Esophagus muscularis mucosa (tissue), 4 donors: ENCODE results near the gene TLE2.

ENCODE experiments used
- EP300 ChIP-seq: sonication (generic); formaldehyde crosslinking; IDR thresholded peaks from one replicate; pipeline ENCODE4 v1.6.1; 2017; ENCODE audit warnings: antibody characterized with exemption
- POLR2A ChIP-seq: fragments of 450-650 bp; IDR thresholded peaks from one replicate; pipeline ENCODE4 v1.6.1; 2017; ENCODE audit warnings: antibody characterized with exemption, moderate library complexity, mild to moderate bottlenecking, low read depth
- POLR2AphosphoS5 ChIP-seq, 2 donors: sonication (generic); formaldehyde crosslinking; IDR thresholded peaks; one replicate each; pipeline ENCODE4 v1.6.1; 2017; ENCODE audit warnings: antibody characterized with exemption in 2 of 2
- TF ChIP-seq, protein P1 (sequence below), 3 experiments: fragments of 200-600 bp in 2 of 3; fragments of 450-650 bp in 1 of 3; sonication (generic) in 2 of 3; IDR thresholded peaks; one replicate each; pipeline ENCODE4 v1.5.1; 2017 to 2019; ENCODE audit warnings: antibody characterized with exemption in 3 of 3, mild to moderate bottlenecking in 2 of 3, moderate library complexity in 1 of 3

GRCh38 chr19:2978166-2978767 is 50.8 kb downstream of the TLE2 start:
- TF ChIP-seq, protein P1, sequence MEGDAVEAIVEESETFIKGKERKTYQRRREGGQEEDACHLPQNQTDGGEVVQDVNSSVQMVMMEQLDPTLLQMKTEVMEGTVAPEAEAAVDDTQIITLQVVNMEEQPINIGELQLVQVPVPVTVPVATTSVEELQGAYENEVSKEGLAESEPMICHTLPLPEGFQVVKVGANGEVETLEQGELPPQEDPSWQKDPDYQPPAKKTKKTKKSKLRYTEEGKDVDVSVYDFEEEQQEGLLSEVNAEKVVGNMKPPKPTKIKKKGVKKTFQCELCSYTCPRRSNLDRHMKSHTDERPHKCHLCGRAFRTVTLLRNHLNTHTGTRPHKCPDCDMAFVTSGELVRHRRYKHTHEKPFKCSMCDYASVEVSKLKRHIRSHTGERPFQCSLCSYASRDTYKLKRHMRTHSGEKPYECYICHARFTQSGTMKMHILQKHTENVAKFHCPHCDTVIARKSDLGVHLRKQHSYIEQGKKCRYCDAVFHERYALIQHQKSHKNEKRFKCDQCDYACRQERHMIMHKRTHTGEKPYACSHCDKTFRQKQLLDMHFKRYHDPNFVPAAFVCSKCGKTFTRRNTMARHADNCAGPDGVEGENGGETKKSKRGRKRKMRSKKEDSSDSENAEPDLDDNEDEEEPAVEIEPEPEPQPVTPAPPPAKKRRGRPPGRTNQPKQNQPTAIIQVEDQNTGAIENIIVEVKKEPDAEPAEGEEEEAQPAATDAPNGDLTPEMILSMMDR (IDR thresholded peaks at IDR 0.05) = no peak
- TF ChIP-seq POLR2A (no peak), POLR2AphosphoS5 (IDR thresholded peaks at IDR 0.05) (no peak), EP300 (no peak)
